Hepatocyte (in vitro differentiated cells): ENCODE results near the gene CLSTN1. TPM values are rescaled to one million over a fixed set of nuclear protein-coding genes. Genes with fewer than 3 reads are reported as not detected.
"Not testable (repeated sequence)": the region's sequence is repeated elsewhere in the genome, so short reads cannot be mapped to it uniquely, and the experiment has no call there.

Experiments used
- DNase-seq: peaks from one replicate; pipeline ENCODE4 v3.0.0-alpha.2; 2016; ENCODE audit warnings: low spot score
- H2AFZ ChIP-seq: fragments of 200-600 bp; sonication (generic); 2 replicates; pipeline ENCODE4 v1.6.0; 2016; ENCODE audit warnings: antibody characterized with exemption, mild to moderate bottlenecking
- H3K27ac ChIP-seq: fragments of 200-600 bp; sonication (generic); 2 replicates; pipeline ENCODE4 v1.5.1; 2016; ENCODE audit warnings: mild to moderate bottlenecking
- H3K27me3 ChIP-seq: fragments of 200-600 bp; sonication (generic); 2 replicates; pipeline ENCODE4 v1.6.1; 2016
- H3K36me3 ChIP-seq: fragments of 200-600 bp; sonication (generic); replicated peaks from 2 replicates; pipeline ENCODE4 v1.5.1; 2016; ENCODE audit warnings: low read depth; ENCODE audit not compliant: insufficient read depth
- H3K4me1 ChIP-seq: fragments of 200-600 bp; sonication (generic); 2 replicates; pipeline ENCODE4 v1.5.1; 2016; ENCODE audit warnings: mild to moderate bottlenecking, moderate library complexity; ENCODE audit not compliant: insufficient read depth
- H3K4me2 ChIP-seq: fragments of 200-600 bp; sonication (generic); 2 replicates; pipeline ENCODE4 v1.6.0; 2016
- H3K4me3 ChIP-seq: fragments of 200-600 bp; sonication (generic); 2 replicates; pipeline ENCODE4 v1.5.1; 2016; ENCODE audit warnings: mild to moderate bottlenecking
- H3K79me2 ChIP-seq: fragments of 200-600 bp; sonication (generic); 2 replicates; pipeline ENCODE4 v1.6.0; 2017; ENCODE audit warnings: mild to moderate bottlenecking
- H3K9me2 ChIP-seq: fragments of 200-600 bp; sonication (generic); replicated peaks from 2 replicates; pipeline ENCODE4 v1.6.0; 2017; ENCODE audit warnings: mild to moderate bottlenecking; ENCODE audit not compliant: insufficient read depth
- H3K9me3 ChIP-seq: fragments of 200-600 bp; sonication (generic); 2 replicates; pipeline ENCODE4 v1.5.1; 2016; ENCODE audit warnings: low read depth, mild to moderate bottlenecking
- H4K20me1 ChIP-seq: fragments of 200-600 bp; sonication (generic); 2 replicates; pipeline ENCODE4 v1.6.0; 2016; ENCODE audit warnings: mild to moderate bottlenecking; ENCODE audit not compliant: insufficient read depth, poor library complexity, severe bottlenecking
- EZH2 ChIP-seq: fragments of 200-600 bp; sonication (generic); IDR thresholded peaks from 2 replicates; pipeline ENCODE4 v1.6.1; 2016; ENCODE audit warnings: antibody characterized with exemption, mild to moderate bottlenecking, borderline replicate concordance
- EZH2phosphoT487 ChIP-seq: fragments of 200-600 bp; sonication (generic); IDR thresholded peaks from one replicate; pipeline ENCODE4 v1.6.1; 2018; ENCODE audit warnings: antibody characterized with exemption, mild to moderate bottlenecking, low read depth, moderate library complexity; ENCODE audit not compliant: unreplicated experiment, severe bottlenecking
- WGBS: methylation state at CpG from one replicate; pipeline ENCODE4 v1.1.6; 2016; ENCODE audit warnings: low lambda C conversion rate; ENCODE audit errors: missing lambda C conversion rate; 5-methylcytosine and 5-hydroxymethylcytosine counted together
- polyA plus RNA-seq: library from polyadenylated mRNA; unstranded; fragments of >200 nt; fragmentation: Nextera tagmentation; extraction: Ambion mirVana; gene quantifications from 2 replicates; pipeline ENCODE4 v1.2.1, GENCODE V29; 2016
- total RNA-seq: library from RNA; depleted of rRNA; stranded (reverse); fragments of >200 nt; gene quantifications from 2 replicates; pipeline ENCODE4 v1.2.3, GENCODE V29; 2014
- TF ChIP-seq, protein P1 (sequence below): fragments of 200-600 bp; sonication (generic); IDR thresholded peaks from 2 replicates; pipeline ENCODE4 v1.5.1; 2016; ENCODE audit warnings: antibody characterized with exemption, mild to moderate bottlenecking; ENCODE audit not compliant: poor library complexity

CLSTN1 gene
- total and polyA plus RNA-seq, 2 experiments from 2014 or later, result 47.7 to 74.2 TPM

DNA sequence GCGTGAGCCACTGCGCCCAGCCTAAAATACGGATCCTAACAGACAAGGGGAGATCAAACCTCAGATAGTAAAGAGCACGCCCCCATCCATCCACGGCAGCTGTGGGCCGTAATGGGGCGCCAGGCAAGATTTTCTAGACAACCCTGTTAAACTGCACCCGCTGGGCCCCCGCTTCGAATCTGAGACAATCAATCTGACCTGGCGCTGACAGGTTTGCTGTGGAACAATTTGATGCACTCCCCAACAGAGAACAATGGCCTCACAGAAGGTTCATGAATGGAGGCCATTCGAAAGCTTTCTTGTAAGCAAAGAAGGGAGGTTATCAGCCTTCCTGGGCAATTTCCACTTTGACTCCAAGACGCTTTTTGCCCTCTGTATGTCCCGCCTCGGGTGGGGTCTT lies 30.5 kb downstream of the CLSTN1 start:
- no peak overlapping the region for H2AFZ ChIP-seq
- no peaks in the 10 kb centered on the region for H3K36me3 ChIP-seq
- no peaks in the 10 kb centered on the region for H3K27me3 ChIP-seq
- H3K79me2 ChIP-seq, result peaks cover 93% of the 10 kb centered on the region
- H3K4me1 ChIP-seq, result peaks cover 10% of the 10 kb centered on the region
- H3K9me3 ChIP-seq, result no peaks in the 10 kb centered on the region
- no peaks in the 10 kb centered on the region for H3K9me2 ChIP-seq
- H3K4me2 ChIP-seq, result no peak overlapping the region
- no peak overlapping the region for H3K27ac ChIP-seq
- peaks cover 20% of the 10 kb centered on the region for H4K20me1 ChIP-seq
- DNase-seq, result no peak
- 84% methylated on average over 15 of the region's 15 CpGs for WGBS
- no peak overlapping the region for H3K4me3 ChIP-seq
- TF ChIP-seq, protein P1, sequence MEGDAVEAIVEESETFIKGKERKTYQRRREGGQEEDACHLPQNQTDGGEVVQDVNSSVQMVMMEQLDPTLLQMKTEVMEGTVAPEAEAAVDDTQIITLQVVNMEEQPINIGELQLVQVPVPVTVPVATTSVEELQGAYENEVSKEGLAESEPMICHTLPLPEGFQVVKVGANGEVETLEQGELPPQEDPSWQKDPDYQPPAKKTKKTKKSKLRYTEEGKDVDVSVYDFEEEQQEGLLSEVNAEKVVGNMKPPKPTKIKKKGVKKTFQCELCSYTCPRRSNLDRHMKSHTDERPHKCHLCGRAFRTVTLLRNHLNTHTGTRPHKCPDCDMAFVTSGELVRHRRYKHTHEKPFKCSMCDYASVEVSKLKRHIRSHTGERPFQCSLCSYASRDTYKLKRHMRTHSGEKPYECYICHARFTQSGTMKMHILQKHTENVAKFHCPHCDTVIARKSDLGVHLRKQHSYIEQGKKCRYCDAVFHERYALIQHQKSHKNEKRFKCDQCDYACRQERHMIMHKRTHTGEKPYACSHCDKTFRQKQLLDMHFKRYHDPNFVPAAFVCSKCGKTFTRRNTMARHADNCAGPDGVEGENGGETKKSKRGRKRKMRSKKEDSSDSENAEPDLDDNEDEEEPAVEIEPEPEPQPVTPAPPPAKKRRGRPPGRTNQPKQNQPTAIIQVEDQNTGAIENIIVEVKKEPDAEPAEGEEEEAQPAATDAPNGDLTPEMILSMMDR, result no peak
- TF ChIP-seq EZH2 (no peak), EZH2phosphoT487 (no peak)

DNA sequence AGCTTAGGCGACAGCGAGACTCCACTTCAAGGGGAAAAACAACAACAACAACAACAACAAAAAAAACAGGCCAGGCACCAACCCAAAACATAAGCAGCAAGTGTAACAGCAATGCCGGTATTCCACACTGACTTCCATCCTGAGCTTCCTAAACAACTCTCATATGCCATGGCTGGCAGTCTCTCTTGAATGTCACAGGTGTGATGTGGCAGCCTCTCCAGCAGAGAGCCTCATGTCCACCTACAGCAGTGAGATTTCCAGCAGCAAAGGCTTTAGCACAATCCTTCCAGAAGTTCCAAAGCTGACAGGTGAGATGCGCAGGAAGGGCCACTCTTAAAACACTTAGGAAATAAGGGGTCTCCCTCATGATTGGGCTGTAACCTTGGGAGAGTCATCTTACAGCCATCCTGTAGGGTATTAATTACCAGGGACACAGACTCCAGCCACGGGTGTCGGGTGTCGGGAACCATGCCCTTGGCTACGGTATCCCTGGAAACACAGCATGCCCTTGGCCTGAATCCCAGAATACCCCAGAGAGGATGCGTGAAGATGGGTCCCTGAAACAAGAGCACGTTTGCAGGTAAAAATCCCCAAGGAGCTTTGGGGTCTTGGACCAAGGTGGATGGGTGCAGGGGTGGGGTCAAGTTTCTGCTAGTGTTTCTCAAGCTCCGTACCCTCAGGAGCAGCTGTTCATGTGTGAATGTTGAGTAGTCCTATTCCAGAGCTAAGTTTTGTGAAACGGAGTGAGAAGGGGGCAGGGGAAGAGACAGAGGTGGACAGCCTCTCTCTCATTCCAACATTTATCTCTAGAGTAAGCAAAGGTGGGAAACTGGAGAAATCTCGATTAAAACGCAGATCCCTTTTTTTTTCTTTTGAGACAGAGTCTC lies 31.4 kb downstream of the CLSTN1 start:
- no peak for DNase-seq
- Histone ChIP-seq H3K36me3 (no peaks in the 10 kb centered on the region), H3K79me2 (peaks cover 97% of the 10 kb centered on the region), H3K27me3 (no peaks in the 10 kb centered on the region), H3K9me2 (no peaks in the 10 kb centered on the region), H3K9me3 (no peaks in the 10 kb centered on the region), H3K4me1 (peaks cover 8% of the 10 kb centered on the region), H3K27ac (no peak overlapping the region), H2AFZ (no peak overlapping the region), H3K4me3 (no peak overlapping the region), H3K4me2 (no peak overlapping the region), H4K20me1 (peaks cover 18% of the 10 kb centered on the region)
- 67% methylated on average over 14 of the region's 14 CpGs for WGBS
- TF ChIP-seq EZH2 (no peak), EZH2phosphoT487 (no peak)
- TF ChIP-seq, protein P1, result no peak

DNA sequence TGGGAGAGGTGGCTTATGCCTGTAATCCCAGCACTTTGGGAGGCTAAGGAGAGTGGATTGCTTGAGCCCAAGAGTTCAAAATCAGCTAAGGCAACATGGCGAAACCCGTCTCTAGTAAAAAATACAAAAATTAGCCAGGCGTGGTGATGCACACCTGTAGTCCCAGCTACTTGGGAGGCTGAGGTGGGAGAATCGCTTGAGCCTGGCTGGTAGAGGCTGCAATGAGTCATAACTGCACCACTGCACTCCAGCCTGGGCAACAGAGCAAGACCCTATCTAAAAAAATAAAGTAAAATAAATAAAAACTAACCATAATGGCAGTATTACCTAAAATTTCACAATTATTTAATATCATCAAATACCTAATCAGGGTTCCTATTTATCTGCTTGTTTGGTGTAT lies 34.1 kb downstream of the CLSTN1 start:
- peaks cover 93% of the 10 kb centered on the region for H3K79me2 ChIP-seq
- H3K27me3 ChIP-seq, H3K4me2 ChIP-seq, H3K4me3 ChIP-seq, H3K4me1 ChIP-seq, H2AFZ ChIP-seq, H3K36me3 ChIP-seq, DNase-seq, H3K9me2 ChIP-seq, H3K27ac ChIP-seq, H3K9me3 ChIP-seq: not testable (repeated sequence)
- peaks cover 14% of the 10 kb centered on the region for H4K20me1 ChIP-seq
- WGBS, result 95% methylated on average over 4 of the region's 4 CpGs

DNA sequence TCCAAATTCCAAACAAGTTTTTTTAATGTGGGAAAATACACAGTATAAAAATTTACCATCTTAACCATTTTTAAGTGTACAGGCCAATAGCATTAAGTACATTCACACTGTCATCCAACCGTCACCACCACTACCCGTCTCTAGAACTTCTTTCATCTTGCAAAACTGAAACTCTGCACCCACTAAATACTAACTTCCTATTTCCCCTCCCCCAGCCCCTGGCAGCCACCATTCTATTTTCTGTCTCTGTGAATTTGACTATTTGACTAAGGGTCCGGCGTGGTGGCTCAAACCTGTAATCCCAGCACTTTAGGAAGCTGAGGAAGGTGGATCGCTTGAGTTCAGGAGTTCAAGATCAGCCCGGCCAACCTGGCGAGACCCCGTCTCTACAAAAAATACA lies 36.1 kb downstream of the CLSTN1 start:
- H3K9me3 ChIP-seq, result no peaks in the 10 kb centered on the region
- TF ChIP-seq EZH2phosphoT487 (no peak), EZH2 (no peak)
- TF ChIP-seq, protein P1, result no peak
- H3K27me3 ChIP-seq, result no peaks in the 10 kb centered on the region
- H2AFZ ChIP-seq, result no peak overlapping the region
- no peaks in the 10 kb centered on the region for H3K9me2 ChIP-seq
- peaks cover 16% of the 10 kb centered on the region for H4K20me1 ChIP-seq
- no peak for DNase-seq
- no peak overlapping the region for H3K4me3 ChIP-seq
- peaks cover 3% of the 10 kb centered on the region for H3K4me1 ChIP-seq
- WGBS, result 92% methylated on average over 8 of the region's 8 CpGs
- peaks cover 90% of the 10 kb centered on the region for H3K79me2 ChIP-seq
- H3K27ac ChIP-seq, result no peak overlapping the region
- no peaks in the 10 kb centered on the region for H3K36me3 ChIP-seq
- H3K4me2 ChIP-seq, result no peak overlapping the region
